HG03025 (cell line): Measurements from ENCODE around the gene NMNAT3.
A peak's percentile ranks its signal among the peaks of the same experiment; 100 is the strongest.
"Not testable (repeated sequence)": the region's sequence is repeated elsewhere in the genome, so short reads cannot be mapped to it uniquely, and the experiment has no call there.

ENCODE experiments used
- ATAC-seq: cut with Tn5 transposase; IDR thresholded peaks from one replicate; pipeline ENCODE4 v1.9.1; 2021; ENCODE audit warnings: mild to moderate bottlenecking, moderate library complexity; ENCODE audit not compliant: unreplicated experiment, low FRiP score

The NMNAT3 gene

DNA sequence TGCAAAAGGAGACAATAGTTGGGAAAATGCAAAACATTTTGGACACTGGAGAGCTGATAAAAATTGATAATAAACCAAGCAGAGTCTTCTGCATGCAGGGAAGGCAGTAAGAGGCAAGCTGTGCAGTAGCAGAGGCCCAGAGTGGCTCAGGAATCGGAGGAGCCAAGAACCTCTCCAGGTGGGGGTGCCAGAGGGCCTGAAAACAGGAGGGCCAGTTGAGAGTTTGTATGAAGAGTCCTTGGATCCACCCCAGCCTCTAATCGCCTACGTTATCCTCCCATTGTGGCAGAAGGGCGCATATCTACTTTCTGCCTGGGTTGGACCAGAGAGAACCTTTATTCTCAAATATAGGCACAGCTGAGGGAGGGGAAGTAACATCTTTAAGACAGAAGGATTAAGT is 89.3 kb downstream of the NMNAT3 start:
- ATAC-seq, result no peak

GRCh38 chr3:139587797-139588196 is 90.0 kb downstream of the NMNAT3 start:
- ATAC-seq, result no peak

DNA sequence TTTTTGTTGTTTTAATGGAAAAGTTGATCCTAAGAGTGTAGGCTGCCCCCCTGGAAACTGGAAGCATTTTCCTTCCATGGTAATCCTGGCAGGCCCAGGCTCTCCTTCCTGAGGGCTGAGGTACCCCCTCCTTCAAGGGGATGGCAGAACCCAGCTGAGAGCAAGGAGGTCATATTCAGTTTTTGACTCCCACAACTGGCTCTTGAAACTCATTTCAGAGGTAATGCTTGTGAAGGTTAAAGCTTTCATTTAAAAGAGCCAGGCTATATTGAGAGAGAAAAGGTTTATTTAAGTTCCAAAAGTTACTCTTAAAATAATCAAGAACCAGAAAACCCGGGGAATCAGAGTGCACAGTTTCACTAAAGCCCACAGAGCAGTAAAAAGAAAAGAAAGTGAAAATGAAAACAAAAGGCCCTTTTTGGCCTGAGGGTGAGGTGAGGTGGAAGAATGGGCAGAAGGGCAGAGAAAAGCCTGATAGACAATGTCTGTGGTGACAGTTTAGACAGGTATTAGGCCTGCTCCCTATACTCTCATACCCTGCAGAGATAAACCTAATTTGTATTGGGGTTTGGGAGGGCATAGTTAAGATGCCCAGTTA is 91.3 kb downstream of the NMNAT3 start:
- peak; percentile 95 for ATAC-seq

GRCh38 chr3:139585820-139586219 is 92.0 kb downstream of the NMNAT3 start:
- ATAC-seq, result no peak

- not testable (repeated sequence) for ATAC-seq
Measured at GRCh38 chr3:139583651-139584050, 94.1 kb downstream of the NMNAT3 start.

DNA sequence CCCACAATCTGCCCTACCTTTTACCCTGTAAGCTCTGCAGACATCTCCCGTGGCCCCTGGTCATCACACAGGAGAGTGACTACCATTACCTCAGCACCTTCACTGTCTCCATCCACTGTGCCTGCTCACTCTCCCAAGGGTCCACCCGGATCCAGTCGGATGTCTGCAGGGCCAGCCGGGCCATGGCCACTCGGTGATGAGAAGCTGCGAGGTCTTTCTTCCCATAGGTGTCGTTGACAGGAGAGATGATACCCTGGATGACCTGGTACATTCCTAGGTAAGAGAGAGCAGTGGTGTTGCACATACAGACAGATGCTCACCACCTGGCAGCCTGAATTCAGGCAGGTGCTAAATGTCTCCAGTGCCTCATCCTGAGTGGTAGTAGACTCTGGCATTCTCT is 99.0 kb downstream of the NMNAT3 start:
- no peak for ATAC-seq

DNA sequence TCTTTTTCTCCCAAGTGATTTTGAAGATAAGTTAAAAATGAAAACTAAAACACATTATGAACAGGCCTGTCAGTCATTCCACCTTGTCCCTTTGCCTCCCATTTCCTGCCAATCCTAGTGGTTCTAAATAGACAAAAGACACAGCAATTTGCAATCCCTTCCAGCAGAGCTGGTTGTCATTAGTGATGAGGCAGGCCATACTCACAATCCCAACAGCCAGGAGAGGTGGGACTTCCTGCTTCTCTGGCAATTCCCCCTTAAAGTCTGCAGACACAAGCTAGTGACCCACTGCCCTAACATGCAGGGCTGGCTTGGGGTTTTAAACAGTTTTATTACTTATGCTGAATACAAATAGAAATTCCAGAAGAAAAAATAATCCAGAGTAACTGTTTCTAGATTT is 99.9 kb downstream of the NMNAT3 start:
- no peak for ATAC-seq

DNA sequence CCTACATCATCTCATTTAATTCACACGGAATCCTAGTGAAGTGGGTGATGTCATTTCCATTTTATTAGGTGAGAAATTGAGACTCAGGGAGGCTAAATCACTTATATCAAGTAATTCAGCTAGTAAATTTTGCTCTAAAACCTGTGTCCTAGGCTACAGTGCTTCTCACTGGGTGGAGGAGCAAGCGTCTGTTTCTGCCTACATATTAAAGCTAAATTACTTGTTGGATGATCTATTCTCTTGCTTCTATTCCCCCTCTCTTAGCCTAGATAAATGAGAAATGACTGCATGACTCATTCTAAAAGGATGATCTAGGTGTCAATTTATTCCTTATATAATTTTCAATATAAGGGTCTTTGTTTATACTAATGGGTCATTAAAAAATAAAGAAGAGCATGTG is 100.4 kb downstream of the NMNAT3 start:
- no peak for ATAC-seq

- ATAC-seq, result no peak
Measured at GRCh38 chr3:139574026-139574947, 103.5 kb downstream of the NMNAT3 start.

- ATAC-seq, result no peak
Measured at GRCh38 chr3:139572847-139573672, 104.7 kb downstream of the NMNAT3 start.

- no peak for ATAC-seq
Measured at GRCh38 chr3:139571711-139572110, 106.1 kb downstream of the NMNAT3 start.

DNA sequence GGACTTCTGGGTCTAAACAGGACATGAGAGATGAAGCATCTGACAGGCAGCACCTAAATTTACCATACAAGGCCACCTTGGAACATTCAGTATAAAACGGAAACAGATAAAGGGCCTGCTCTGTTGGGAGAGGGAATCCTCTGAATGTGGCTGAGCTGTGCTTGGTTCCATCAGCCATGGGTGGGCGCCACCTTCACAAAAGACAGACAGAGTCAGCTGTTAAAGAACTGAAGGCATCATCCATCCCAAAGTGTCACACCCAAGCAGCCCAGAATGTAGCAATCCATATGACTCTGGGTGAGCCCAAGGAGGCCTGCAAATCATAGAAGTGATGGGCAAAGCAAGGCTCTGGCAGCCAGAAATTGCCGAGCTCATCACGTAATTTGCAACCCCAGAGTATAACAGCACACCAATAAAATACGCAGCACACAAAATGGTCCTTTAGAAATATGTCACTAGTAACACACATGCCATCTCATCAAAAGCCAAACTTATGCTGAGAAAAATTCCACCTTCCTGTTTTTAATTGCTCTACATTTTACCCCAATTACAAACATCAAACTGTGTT is 113.4 kb downstream of the NMNAT3 start:
- ATAC-seq, result no peak

DNA sequence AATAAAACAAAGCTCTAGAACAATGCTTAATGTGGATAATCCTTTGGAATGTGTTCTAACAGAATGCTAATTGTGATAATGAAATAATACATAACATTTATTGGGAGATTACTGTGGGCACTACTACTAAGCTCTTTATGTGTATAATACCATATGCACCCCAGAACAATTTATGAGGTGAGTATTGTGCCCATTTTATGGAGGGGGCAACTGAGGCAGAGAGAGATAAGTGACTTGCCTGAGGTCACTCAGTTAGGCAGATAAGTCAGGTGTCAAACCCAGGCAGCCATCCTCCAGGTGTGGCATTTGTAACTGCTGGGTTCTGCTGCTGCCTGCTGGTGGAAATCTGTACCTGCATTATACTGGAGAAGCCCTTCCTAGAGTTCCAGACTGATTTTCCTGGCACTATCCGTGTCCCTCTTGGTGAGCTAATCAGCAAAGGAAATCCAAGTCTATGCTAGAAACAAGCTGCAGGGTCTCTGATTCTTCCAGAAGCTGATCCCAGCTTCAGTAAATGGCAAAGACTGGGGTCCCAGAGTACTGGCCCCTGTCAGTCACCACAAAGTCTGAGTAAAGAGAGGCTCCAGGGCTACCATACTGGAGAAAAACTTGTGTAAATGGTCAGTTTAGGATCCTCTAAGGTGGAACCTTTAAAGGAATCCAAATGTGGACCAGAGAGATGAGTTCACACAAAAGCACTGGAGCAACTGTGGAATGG is 115.7 kb downstream of the NMNAT3 start:
- no peak for ATAC-seq

DNA sequence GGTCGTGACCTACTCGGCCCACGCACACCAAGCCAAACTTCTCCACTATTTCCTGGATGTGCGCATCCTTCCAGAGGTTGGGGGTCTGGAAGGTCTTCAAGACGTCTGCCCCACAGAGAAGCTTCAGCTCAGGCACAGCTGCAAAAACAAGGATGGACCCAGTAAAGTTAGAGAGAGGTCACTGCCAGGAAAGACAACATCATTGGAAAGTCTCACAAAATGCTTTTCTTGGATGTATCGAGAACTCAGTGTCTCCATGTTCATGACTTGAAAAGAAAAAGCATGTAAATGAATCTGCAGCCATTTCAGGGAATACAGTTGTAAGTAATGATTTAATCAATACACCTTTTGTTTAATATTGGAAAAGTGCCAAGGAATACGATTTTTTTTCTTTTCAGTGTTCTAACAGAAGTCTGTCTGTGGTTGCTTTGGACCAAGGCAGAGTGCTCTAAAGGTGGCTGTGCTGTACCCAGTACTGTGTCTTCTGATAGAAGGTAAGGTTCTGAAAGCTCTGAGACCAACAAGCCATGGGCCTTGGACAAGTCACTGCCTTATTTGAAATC is 116.4 kb downstream of the NMNAT3 start:
- no peak for ATAC-seq

GRCh38 chr3:139560411-139560810 is 117.4 kb downstream of the NMNAT3 start:
- no peak for ATAC-seq

DNA sequence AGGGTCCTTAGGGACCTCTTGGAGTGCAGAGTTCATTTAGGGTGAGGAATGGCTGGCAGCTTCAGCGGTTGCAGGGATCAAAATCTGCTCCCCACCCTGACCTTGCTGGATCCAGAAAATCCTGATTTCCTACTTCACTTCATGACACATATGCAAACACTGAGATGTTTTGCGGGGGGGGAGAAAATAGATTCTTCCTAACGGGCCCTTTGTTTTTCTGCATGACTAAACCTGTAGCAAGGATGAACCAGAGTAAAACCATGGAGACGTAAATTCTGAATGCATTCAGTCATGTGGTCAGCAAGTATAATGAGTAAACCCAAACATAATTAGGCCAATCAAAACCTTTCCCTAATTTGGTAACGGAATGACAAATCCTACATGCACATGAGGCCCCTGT is 118.2 kb downstream of the NMNAT3 start:
- ATAC-seq, result no peak

- ATAC-seq, result no peak
Measured at GRCh38 chr3:139558351-139559266, 119.2 kb downstream of the NMNAT3 start.

GRCh38 chr3:139557041-139557440 is 120.7 kb downstream of the NMNAT3 start:
- no peak for ATAC-seq

GRCh38 chr3:139555249-139555648 is 122.5 kb downstream of the NMNAT3 start:
- ATAC-seq, result no peak
